SH-SY5Y (cell line): ENCODE data around the gene PCDH9.

Source experiments
- GATA2 ChIP-seq: IDR thresholded peaks from 2 replicates; pipeline ENCODE4 v1.6.1; 2011; ENCODE audit warnings: mild to moderate bottlenecking, low read depth, low read length
- GATA3 ChIP-seq: IDR thresholded peaks from 2 replicates; pipeline ENCODE4 v1.6.1; 2011; ENCODE audit warnings: low read depth, mild to moderate bottlenecking, low read length, moderate library complexity

DNA sequence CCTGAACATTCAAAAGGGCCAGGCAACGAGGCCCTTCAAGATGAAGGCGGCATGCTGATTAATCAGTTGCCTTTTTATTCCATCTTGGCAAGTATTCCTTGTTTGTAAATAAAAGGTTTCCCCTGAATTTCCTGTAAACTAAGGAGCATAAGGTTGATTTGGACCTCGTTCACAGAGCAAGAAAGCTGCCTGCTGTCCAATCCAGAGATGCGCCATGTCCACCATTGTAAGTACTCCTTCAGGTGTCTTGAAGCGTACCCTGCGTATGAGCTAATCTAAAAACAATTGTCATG, 884.7 kb downstream of the PCDH9 start:
- TF ChIP-seq GATA2: no peak
- no peak for TF ChIP-seq GATA3
